ENCODE data around the gene ANO9.

Gene ANO9

GRCh38 chr11:457111-457760, 15.4 kb upstream of the ANO9 start:
- no peak for DNase-seq (ENCODE audit: low read depth)
- no peak overlapping the region for H3K4me3 ChIP-seq (ENCODE audit: low read depth, low read length)
- TF ChIP-seq, protein P1, sequence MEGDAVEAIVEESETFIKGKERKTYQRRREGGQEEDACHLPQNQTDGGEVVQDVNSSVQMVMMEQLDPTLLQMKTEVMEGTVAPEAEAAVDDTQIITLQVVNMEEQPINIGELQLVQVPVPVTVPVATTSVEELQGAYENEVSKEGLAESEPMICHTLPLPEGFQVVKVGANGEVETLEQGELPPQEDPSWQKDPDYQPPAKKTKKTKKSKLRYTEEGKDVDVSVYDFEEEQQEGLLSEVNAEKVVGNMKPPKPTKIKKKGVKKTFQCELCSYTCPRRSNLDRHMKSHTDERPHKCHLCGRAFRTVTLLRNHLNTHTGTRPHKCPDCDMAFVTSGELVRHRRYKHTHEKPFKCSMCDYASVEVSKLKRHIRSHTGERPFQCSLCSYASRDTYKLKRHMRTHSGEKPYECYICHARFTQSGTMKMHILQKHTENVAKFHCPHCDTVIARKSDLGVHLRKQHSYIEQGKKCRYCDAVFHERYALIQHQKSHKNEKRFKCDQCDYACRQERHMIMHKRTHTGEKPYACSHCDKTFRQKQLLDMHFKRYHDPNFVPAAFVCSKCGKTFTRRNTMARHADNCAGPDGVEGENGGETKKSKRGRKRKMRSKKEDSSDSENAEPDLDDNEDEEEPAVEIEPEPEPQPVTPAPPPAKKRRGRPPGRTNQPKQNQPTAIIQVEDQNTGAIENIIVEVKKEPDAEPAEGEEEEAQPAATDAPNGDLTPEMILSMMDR (IDR thresholded peaks at IDR 0.05; ENCODE audit: control insufficient read depth, extremely low read depth, insufficient read depth), result no peak

- DNase-seq (ENCODE audit: low read depth), result no peak
- no peak overlapping the region for H3K4me3 ChIP-seq (ENCODE audit: low read depth, low read length)
- TF ChIP-seq, protein P1 (IDR thresholded peaks at IDR 0.05; ENCODE audit: control insufficient read depth, extremely low read depth, insufficient read depth), result no peak
Measured at GRCh38 chr11:456533-456932, 14.7 kb upstream of the ANO9 start.

DNA sequence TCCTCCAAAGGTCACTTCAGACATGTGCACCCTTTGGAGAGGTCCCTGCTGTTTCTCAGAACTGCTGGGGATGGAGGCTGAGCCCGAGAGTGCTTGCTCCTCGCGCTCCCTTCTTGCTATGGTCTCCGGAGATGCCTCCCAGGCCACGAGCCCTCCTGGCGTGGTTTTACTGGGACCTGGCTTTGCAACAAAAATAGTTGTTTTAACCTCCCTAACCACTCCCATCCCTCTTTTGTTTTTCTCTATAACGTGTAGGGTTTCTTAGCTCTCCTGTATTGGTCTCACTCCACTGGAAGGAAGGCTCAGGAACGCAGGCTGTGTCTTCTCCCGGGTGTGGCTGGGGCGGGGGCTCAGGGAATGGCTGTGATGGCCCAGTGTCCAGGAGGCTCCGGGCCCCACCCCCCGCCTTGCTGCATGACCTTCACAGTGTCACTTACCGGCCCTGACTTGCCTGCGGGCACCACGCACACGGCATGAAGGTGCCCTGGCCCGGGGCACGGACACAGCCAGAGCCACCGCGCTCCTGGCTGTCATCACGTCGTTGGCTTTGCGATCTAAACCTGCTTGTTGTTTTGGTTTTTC, 13.8 kb upstream of the ANO9 start:
- TF ChIP-seq, protein P1 (IDR thresholded peaks at IDR 0.05; ENCODE audit: control insufficient read depth, extremely low read depth, insufficient read depth), result no peak
- no peak overlapping the region for H3K4me3 ChIP-seq (ENCODE audit: low read depth, low read length)
- no peak for DNase-seq (ENCODE audit: low read depth)

GRCh38 chr11:454801-455565, 13.2 kb upstream of the ANO9 start:
- DNase-seq (ENCODE audit: low read depth), result no peak
- TF ChIP-seq, protein P1 (IDR thresholded peaks at IDR 0.05; ENCODE audit: control insufficient read depth, extremely low read depth, insufficient read depth), result no peak

DNA sequence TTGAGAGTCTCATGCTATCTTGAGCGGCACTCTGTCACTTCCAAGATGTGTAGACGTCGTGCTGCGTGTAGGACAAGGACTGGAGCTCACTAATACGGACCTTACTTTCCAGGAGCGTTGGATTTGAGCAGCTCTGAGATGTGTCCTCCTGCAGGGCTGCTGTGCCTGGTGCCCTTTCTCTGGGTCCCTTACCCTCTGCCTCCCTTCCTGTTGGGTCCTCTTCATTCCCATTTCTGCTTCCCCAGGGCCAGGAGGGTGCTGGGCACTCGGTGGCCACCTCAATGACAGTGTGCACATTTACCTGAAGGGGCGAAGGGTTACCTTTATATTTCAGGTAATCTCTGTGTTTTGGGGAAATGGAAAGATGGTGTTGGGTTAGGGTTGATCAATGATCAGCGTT, 12.2 kb upstream of the ANO9 start:
- TF ChIP-seq, protein P1 (IDR thresholded peaks at IDR 0.05; ENCODE audit: control insufficient read depth, extremely low read depth, insufficient read depth), result no peak
- H3K4me3 ChIP-seq (ENCODE audit: low read depth, low read length), result no peak overlapping the region
- DNase-seq (ENCODE audit: low read depth), result no peak

More at GRCh38 chr11:454801-455565, 13.2 kb upstream of the ANO9 start:
- H3K4me3 ChIP-seq (ENCODE audit: low read depth, low read length), result no peak overlapping the region

DNA sequence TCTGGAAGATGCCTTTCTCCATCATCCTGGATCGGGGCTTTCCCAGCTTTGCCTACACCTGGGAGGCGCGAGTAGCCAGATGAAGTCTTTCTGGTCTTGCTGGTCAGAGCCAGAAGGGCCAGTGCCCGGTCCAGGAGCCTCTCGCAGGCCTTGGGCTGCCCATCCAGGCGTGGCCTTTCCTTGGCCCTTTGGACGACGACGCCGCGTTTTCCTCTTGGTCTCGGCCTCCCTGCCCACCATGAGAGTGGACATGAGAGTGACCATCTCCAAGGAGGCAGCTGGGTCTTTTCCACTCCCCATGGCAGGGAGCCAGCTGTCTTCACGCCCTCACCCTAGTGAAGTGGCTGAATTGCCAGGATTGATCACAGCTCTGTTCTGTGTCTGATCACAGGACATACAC, 11.8 kb upstream of the ANO9 start:
- no peak for DNase-seq (ENCODE audit: low read depth)
- H3K4me3 ChIP-seq (ENCODE audit: low read depth, low read length), result no peak overlapping the region
- TF ChIP-seq, protein P1 (IDR thresholded peaks at IDR 0.05; ENCODE audit: control insufficient read depth, extremely low read depth, insufficient read depth), result no peak
